ENCODE data around the gene UST. TPM values are rescaled to one million over a fixed set of nuclear protein-coding genes. Genes with fewer than 3 reads are reported as not detected.
A peak's percentile ranks its signal among the peaks of the same experiment; 100 is the strongest.

The UST gene
- polyA plus RNA-seq, 1 experiment = 21.4 TPM

DNA sequence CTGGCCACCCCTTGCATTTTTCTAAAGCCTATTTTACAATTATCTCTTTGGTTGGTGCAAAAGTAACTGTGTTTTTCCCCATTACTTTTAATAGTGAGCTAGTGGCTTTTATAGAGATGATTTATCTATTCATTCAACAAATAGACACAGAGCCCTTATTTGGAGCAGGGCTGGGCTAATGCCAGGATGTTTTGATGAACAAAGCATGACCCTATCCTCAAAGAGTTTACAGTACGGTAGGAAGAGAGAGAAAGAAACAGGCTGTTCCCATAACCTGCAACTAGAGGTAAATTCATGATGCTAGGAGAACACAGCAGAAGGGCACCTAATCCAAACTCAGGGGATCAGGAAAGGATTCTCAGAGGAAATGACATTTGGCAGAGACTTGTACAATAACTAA, 37.3 kb upstream of the UST start:
- POLR2A ChIA-PET = no interaction called here
- Histone ChIP-seq H3K9me3 (ENCODE audit: control insufficient read depth, insufficient read depth, low read length) (no peaks in the 10 kb centered on the region), H3K27ac (ENCODE audit: low read depth, low read length) (no peak overlapping the region), H3K27me3 (ENCODE audit: control insufficient read depth, insufficient read depth, low read length) (no peaks in the 10 kb centered on the region), H3K4me3 (ENCODE audit: low read depth, low read length) (no peak overlapping the region)
- TF ChIP-seq, protein P1, sequence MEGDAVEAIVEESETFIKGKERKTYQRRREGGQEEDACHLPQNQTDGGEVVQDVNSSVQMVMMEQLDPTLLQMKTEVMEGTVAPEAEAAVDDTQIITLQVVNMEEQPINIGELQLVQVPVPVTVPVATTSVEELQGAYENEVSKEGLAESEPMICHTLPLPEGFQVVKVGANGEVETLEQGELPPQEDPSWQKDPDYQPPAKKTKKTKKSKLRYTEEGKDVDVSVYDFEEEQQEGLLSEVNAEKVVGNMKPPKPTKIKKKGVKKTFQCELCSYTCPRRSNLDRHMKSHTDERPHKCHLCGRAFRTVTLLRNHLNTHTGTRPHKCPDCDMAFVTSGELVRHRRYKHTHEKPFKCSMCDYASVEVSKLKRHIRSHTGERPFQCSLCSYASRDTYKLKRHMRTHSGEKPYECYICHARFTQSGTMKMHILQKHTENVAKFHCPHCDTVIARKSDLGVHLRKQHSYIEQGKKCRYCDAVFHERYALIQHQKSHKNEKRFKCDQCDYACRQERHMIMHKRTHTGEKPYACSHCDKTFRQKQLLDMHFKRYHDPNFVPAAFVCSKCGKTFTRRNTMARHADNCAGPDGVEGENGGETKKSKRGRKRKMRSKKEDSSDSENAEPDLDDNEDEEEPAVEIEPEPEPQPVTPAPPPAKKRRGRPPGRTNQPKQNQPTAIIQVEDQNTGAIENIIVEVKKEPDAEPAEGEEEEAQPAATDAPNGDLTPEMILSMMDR (IDR thresholded peaks at IDR 0.05; ENCODE audit: low read depth, low read length) = no peak
- CTCF ChIA-PET = no interaction called here
- DNase-seq (ENCODE audit: low read depth, low spot score) = peak; percentile 6

DNA sequence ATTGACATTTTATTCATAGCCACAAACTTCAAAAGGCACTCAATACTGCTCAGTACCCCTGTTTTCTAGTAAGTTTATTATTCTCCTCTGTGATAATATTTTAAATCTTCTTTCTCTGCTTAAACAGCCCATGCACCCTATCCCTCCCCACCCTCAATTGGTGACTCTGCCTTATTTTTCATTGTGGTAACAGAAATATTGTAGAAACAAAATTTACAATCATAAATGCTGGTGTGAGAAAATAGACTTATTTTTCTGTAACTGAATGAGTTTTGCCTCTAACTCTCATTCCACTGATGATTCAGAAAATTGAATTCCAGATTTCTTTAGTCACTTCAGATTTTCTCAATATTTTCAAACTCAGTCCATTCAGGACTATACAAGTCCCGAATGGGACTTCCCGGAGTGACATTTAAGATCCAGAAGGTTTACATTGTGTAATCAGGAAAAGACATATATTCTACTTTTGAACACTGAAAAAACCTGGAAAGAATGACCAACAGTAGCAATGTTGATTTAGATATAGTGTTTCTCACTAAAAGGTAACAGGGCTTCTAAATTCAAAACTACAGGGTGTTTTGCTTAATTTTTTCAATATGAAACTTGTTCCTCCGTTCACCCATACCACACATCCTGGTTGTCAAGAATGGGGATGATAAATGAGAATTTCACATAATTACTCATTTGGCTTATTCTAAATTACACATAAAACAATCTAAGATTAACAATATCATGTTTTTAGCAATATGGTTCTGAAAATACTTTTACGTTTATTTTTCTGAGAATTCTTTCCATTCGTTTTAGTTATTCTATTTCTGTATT, 34.8 kb upstream of the UST start:
- TF ChIP-seq, protein P1 (IDR thresholded peaks at IDR 0.05; ENCODE audit: low read depth, low read length) = no peak
- no peak for DNase-seq (ENCODE audit: low read depth, low spot score)
- no peaks in the 10 kb centered on the region for H3K27me3 ChIP-seq (ENCODE audit: control insufficient read depth, insufficient read depth, low read length)
- CTCF ChIA-PET = no interaction called here
- no peak overlapping the region for H3K4me3 ChIP-seq (ENCODE audit: low read depth, low read length)
- no peaks in the 10 kb centered on the region for H3K9me3 ChIP-seq (ENCODE audit: control insufficient read depth, insufficient read depth, low read length)
- no peak overlapping the region for H3K27ac ChIP-seq (ENCODE audit: low read depth, low read length)
- POLR2A ChIA-PET = no interaction called here

- CTCF ChIA-PET = no interaction called here
- TF ChIP-seq, protein P1 (IDR thresholded peaks at IDR 0.05; ENCODE audit: low read depth, low read length) = no peak
- Histone ChIP-seq H3K27me3 (ENCODE audit: control insufficient read depth, insufficient read depth, low read length) (no peaks in the 10 kb centered on the region), H3K4me3 (ENCODE audit: low read depth, low read length) (no peak overlapping the region), H3K27ac (ENCODE audit: low read depth, low read length) (no peak overlapping the region), H3K9me3 (ENCODE audit: control insufficient read depth, insufficient read depth, low read length) (no peaks in the 10 kb centered on the region)
- POLR2A ChIA-PET = no interaction called here
- no peak for DNase-seq (ENCODE audit: low read depth, low spot score)
These were observed 33.6 kb upstream of the UST start for GRCh38 chr6:148713033-148713738.

GRCh38 chr6:148713921-148714320, 32.9 kb upstream of the UST start:
- POLR2A ChIA-PET = no interaction called here
- no peak for DNase-seq (ENCODE audit: low read depth, low spot score)
- Histone ChIP-seq H3K27me3 (ENCODE audit: control insufficient read depth, insufficient read depth, low read length) (no peaks in the 10 kb centered on the region), H3K4me3 (ENCODE audit: low read depth, low read length) (no peak overlapping the region), H3K27ac (ENCODE audit: low read depth, low read length) (no peak overlapping the region), H3K9me3 (ENCODE audit: control insufficient read depth, insufficient read depth, low read length) (no peaks in the 10 kb centered on the region)
- CTCF ChIA-PET = interaction anchor here (0.7 kb wide), 1 partner anchor 28 kb away, joined by 3 read pairs; no protein-coding TSS in a partner anchor
- TF ChIP-seq, protein P1 (IDR thresholded peaks at IDR 0.05; ENCODE audit: low read depth, low read length) = no peak

- no peaks in the 10 kb centered on the region for H3K27me3 ChIP-seq (ENCODE audit: control insufficient read depth, insufficient read depth, low read length)
- no peaks in the 10 kb centered on the region for H3K9me3 ChIP-seq (ENCODE audit: control insufficient read depth, insufficient read depth, low read length)
- TF ChIP-seq, protein P1 (IDR thresholded peaks at IDR 0.05; ENCODE audit: low read depth, low read length) = no peak
- no peak for DNase-seq (ENCODE audit: low read depth, low spot score)
- H3K27ac ChIP-seq (ENCODE audit: low read depth, low read length) = no peak overlapping the region
- H3K4me3 ChIP-seq (ENCODE audit: low read depth, low read length) = no peak overlapping the region
- POLR2A ChIA-PET = interaction anchor here (0.7 kb wide), 1 partner anchor 405 kb away, joined by 9 read pairs; no protein-coding TSS in a partner anchor
- CTCF ChIA-PET = interaction anchor here (0.7 to 1.2 kb wide), 2 partner anchors 139 to 241 kb away, joined by 3 to 5 read pairs; no protein-coding TSS in a partner anchor
These were observed 30.0 kb upstream of the UST start for GRCh38 chr6:148716811-148717210.

Data from AG04450 (cell line).